Activated T-cell treated with anti-CD3 and anti-CD28 coated beads for 48 hours (primary cell): Measurements from ENCODE around the gene C20orf204.

Experiments
- DNase-seq: peaks from one replicate; pipeline ENCODE4 v3.0.0-alpha.2; 2020; ENCODE audit warnings: low read depth

The C20orf204 gene

GRCh38 chr20:64072498-64073063, 36.6 kb downstream of the C20orf204 start:
- no peak for DNase-seq

DNA sequence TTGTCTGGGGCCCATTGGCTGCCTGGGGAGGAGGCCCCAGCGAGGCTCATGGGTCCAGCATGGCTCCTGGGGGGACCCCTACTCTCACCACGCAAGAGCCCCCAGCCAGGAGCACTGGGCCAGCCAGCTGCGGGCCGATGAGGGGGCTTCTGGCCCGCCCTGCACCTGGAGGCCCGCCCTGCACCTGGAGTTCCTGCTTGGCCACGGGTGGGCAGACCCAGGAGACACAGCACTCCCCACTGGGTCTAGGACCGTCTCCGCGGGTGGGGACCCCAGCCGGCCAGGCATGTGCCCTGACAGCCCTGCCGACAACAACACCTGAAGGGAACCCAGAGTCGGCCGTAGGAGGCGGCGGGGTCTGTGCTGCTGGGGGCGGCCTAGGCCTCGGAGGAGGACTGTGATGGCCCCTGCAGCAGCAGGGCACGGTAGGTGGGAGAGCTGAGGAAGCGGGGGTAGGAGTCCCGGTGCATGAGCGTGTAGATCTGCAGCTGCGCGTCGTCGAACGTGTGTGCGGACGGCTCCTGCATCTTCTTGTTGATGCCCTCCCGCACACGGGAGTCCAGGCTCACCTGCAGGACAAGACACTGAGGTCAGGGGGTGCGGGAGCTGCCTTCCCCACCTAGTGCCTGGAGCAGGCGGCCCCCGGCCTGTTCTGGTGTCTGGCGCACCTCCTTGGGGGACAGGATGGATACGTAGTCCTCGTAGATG, 37.6 kb downstream of the C20orf204 start:
- DNase-seq = no peak

GRCh38 chr20:64074184-64074789, 38.3 kb downstream of the C20orf204 start:
- no peak for DNase-seq

GRCh38 chr20:64074963-64075362, 39.0 kb downstream of the C20orf204 start:
- DNase-seq = no peak

DNA sequence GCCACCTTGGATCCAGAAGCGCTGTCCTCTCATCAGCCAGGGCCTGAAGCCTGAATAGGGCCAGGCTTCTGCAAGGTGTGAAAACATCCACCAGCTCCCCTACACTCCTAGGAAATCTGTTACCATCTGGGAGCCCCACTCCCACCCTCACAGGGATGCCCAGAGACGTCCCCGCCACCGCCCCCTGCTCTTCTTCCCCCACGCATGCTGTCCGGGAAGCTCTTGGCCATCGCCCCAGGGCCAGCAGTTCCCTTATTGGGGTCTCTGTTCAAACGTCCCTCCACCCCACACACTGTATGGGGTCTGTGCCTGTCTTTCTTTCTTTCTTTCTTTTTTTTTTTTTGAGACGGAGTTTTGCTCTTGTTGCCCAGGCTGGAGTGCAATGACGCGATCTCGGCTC, 39.6 kb downstream of the C20orf204 start:
- no peak for DNase-seq

GRCh38 chr20:64076061-64076997, 40.3 kb downstream of the C20orf204 start:
- DNase-seq = no peak

DNA sequence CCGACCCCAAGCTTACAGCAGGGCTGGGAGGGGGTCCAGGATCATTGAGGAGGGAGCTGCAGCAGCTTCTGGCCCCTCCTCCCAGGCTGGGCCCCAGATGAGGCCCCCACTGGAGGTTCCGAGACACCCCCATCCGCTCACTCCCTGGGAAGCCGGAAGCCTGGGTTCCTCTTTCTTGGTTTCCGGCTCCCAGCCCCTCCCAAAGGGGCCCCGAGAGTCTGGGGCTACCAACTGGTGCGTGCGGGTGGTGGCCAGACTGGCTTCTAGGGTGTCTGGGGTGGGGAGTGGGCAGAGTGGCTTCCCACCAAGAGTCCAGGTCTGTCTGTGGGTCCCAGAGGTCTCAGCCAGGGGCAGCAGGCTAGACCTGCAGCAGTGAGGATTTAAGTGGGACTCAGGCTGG, 41.1 kb downstream of the C20orf204 start:
- no peak for DNase-seq

GRCh38 chr20:64077541-64077875, 41.5 kb downstream of the C20orf204 start:
- no peak for DNase-seq

DNA sequence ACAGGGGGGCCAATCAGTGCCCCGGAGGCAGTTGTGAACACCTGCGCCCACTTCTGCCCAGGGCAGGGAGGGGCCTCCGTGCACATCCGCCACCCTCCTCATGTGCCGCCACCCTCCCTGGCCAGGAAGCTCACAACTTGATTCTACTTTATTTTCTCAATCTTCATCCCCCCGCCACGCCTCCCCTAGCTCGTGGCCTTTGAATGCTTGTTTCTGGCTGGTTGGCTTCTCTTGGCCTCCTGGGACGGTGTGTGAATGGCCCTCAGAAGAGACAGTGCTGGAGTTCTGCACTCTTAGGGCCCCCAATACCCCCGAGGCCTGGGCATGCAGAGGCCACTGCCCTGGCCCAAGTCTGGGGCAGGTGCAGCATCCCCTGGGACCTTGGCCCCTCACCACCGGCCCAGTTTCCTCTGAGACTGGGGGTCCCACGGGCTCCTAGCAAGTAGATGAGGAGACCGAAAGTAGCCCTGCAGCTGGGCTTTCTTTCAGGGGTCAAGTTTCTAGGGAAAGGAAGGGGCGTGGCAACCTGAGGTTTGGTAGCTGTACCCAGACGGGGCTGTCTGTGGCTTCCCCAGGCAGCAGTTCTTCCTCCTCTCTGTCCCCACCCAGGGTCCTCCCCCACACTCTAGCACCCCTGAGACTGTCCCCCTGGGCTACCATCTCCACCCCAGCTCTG, 42.0 kb downstream of the C20orf204 start:
- DNase-seq = no peak

- DNase-seq = no peak
Measured at GRCh38 chr20:64078934-64079272, 42.9 kb downstream of the C20orf204 start.

DNA sequence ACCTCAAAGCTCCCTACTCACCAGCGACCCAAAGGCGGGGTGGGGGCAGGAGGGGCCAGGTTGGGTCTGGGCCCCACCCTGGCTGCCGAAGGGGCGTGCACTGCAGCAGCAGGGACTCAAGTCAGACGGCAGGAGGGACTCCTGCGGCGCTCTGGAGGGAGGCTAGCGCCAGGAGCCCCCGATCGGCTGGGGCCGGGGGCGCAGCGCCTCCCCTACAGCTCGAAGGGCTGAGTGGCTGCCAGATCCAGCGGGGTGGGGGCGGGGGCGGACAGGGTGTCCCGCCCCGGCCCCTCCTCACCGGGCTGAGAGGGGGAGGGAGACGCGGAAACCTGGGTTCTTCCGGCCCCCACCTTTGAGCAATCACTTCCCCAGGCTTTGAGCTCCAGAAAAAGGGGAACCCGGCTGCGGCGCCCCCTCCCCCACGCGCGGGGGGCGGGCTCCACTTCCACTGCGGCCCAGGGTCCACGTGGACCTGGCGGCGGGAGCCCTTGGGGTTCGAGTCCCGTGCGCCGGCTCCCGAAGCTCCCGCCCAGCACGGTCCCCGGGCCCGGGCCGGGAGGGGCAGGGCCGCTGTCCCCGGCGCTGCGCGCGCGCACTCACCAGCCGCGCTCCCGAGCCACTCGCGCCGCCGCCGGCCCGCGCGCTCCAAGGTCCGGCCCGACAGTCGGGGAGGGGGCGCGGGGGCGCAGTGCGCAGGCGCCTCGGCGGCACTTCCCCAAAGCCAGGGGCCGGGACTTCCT, 43.5 kb downstream of the C20orf204 start, which contains the start of gene RGS19:
RGS19 (minus strand) TSS at position 246 of the 740 bp plus-strand sequence. CDS start 2,632 bp downstream, outside the sequence.
- DNase-seq = peak; percentile 74

DNA sequence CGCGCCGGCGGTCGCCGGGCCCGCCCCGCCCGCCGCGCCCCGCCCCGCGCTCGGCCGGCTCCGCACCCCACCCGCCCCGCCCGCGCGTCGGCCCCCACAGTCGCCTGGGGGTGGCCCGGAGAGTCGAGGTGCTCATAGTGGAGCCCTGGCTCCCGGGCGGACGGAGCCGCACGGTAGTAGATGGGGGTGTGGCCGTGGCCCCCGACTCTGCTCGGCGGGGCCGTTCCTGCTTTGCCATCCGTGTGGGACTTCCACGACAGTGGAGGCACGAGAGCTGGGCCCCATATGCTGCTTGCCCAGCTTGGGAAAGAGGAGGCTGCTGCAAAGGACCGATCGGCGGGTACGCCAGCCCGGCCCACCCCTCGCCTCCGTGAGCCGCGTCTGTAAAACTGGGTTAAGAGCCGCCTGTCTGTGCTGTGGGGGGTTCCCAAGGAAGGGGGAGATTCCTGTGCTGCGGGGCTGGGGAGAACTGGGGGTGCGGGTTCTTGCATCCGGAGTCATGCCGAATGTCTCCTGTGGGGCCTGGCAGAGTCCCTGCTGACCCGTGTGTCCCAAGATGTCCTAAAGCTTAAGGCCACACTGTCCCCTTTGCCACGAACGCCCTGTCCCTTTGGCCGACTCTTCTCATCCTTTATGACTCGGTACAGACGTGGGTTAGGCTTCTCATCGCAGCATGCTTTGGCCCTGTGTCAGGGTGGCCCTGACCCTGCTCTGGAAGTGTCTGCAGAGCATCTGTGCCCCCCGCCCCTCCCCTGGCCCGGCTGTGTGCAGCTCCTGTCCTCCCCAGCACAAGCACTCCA, 44.2 kb downstream of the C20orf204 start, which contains the start of gene OPRL1:
OPRL1 (plus strand) TSS at position 70 of the 800 bp plus-strand sequence. CDS start 12,639 bp downstream, outside the sequence.
- no peak for DNase-seq

GRCh38 chr20:64080813-64081623, 45.0 kb downstream of the C20orf204 start:
- DNase-seq = no peak

DNA sequence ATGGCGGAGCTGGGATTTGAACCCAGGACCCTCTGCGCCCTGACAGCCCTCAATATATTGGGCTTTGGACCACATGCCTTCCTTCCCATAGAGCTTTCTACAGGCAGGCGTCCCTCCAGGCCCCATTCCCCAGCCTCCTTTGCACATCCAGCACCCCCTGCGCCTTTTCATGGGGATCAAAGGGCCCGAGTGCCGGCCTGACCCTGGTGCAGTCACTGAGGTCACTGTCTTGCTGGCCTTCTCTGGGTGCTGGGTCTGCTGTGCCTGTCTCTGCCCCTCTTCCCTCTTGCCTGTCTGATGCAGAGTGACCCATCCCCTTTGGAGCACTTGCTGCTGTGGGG, 45.6 kb downstream of the C20orf204 start:
- no peak for DNase-seq

DNA sequence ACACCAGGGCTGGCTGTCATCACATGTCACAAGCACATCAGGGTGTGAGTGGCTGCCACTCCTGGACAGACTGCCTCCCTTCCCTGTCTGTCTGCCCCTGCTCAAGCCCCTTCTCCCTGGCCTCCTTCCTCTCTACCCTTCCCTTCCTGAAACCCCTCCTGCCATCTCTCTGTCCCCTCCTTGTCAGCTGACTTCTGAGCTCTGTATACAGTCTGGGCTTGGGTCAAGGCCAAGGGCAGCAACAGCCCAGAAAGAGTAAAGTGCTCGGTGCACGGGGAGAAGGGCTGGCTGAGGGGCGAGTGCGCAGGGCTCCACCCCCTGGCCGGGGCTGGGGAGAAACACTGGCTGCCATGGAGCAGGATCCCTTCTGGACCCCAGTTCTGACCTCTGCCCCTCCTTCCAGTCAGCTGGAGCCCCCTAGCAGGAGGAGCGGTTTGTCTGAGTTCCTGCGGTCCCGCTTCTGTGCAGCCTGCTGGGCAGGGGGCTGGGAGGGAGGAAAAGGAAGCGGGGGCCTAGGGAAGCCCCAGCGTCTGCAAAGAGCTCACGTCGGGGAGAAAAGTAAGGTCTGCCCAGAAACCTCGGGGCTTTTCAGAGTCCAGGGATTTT, 46.2 kb downstream of the C20orf204 start:
- no peak for DNase-seq

DNA sequence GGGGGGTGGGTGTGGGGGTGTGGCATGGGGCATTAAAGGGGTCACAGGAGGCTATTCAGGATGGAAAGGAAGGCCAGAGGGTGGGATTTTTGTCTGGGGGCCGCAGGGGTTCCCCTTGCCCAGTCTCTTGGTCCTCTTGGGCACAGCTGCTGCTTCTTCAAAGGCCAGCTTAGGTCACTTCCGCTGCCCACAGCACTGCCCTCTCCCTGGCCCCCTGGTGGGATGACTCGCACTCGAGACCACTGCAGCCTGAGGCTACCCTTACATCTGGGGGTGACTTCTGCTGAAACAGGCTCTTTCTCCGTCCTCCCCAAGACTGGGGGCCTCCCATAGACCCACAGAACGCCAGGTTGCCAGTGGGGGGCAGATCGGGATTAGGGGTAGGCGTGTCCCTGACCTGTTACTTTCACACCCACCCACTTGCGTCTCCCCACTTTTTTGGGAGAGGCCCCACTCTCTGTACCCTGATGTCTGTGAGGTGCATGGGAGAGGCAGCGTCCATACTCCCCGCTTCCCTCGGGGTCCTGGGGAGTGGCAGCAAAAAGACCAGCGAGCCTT, 46.9 kb downstream of the C20orf204 start:
- DNase-seq = no peak

DNA sequence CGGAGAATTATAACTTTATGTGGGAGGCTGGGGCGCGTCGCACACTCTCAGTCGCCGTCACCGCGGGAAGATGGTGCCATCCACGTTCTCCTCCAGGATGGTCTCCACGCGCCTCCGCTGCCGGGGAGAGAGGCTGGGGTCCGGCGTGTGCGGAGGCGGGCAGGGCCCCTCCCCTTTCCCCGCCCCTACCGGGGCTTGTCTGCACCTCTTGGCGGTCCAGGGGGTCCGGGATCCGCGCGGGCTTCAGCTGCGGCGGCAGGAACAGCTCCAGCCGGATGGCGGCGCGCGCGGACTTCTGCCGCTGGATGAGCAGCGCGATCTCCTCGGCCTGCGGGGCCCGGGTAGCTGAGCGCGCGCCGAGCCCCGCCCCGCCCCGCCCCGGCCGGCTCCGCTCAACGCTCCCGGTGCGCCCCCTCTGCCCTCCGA, 47.4 kb downstream of the C20orf204 start:
- DNase-seq = peak; percentile 76

- no peak for DNase-seq
Measured at GRCh38 chr20:64083804-64084684, 48.1 kb downstream of the C20orf204 start, which contains the start of gene LKAAEAR1. Gene LKAAEAR1 (minus strand): TSS chr20:64084398. CDS start chr20:64084219, 179 bp downstream.
